Measurements from ENCODE around the gene WDR64.

The WDR64 gene

DNA sequence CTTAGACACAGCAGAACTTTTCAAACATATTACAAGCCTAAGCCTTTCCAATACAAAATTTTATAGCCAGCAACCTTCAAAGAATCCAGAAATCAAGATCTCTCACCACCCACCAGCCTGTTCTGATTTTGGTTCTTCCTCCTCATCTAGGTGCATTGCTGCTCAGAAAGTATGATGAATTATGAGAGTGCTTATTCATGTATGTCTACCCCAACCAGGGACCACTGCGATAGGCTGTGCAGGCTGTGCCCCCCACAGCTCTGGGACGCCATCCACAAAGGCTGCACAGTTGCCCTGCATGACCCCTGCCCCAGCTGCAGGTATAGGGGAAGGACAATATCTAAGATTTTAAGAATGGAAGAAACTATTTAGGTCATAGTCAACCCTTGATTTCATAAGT, 55.4 kb downstream of the WDR64 start:
- H3K36me3 ChIP-seq (ENCODE audit: control insufficient read depth, low read depth, low read length) = no peaks in the 10 kb centered on the region
- H3K4me1 ChIP-seq (ENCODE audit: control insufficient read depth, low read depth, low read length) = no peaks in the 10 kb centered on the region
- H3K4me3 ChIP-seq (ENCODE audit: low read length) = no peak overlapping the region
- no peaks in the 10 kb centered on the region for H3K9me3 ChIP-seq (ENCODE audit: control insufficient read depth, low read depth, low read length)
- H3K9ac ChIP-seq (ENCODE audit: low read length) = no peak overlapping the region
- H3K27me3 ChIP-seq (ENCODE audit: control insufficient read depth, insufficient read depth, low read length) = no peaks in the 10 kb centered on the region
- no peak overlapping the region for H3K27ac ChIP-seq (ENCODE audit: low read length)

DNA sequence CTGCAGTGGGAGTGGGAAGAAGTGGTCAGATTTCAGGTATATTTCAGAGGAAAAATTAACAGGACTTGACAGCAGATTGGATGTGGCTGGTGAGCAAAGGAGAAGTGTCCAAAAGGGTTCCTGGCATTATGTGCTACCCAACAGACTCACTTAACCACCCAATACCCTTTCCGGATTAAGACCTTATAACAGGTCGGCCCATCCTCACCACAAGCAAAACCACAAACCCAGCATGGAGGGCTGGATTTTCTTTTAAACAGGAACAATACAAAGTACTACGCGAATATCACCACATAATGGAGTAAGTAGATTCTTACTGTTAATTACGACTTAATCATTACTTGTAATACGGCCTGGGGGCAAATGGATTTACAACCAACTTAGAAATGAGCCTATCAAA, 59.2 kb downstream of the WDR64 start:
- H3K9ac ChIP-seq (ENCODE audit: low read length) = no peak overlapping the region
- H3K36me3 ChIP-seq (ENCODE audit: control insufficient read depth, low read depth, low read length) = no peaks in the 10 kb centered on the region
- H3K27me3 ChIP-seq (ENCODE audit: control insufficient read depth, insufficient read depth, low read length) = no peaks in the 10 kb centered on the region
- no peaks in the 10 kb centered on the region for H3K9me3 ChIP-seq (ENCODE audit: control insufficient read depth, low read depth, low read length)
- H3K27ac ChIP-seq (ENCODE audit: low read length) = no peak overlapping the region
- H3K4me3 ChIP-seq (ENCODE audit: low read length) = no peak overlapping the region
- H3K4me1 ChIP-seq (ENCODE audit: control insufficient read depth, low read depth, low read length) = no peaks in the 10 kb centered on the region

DNA sequence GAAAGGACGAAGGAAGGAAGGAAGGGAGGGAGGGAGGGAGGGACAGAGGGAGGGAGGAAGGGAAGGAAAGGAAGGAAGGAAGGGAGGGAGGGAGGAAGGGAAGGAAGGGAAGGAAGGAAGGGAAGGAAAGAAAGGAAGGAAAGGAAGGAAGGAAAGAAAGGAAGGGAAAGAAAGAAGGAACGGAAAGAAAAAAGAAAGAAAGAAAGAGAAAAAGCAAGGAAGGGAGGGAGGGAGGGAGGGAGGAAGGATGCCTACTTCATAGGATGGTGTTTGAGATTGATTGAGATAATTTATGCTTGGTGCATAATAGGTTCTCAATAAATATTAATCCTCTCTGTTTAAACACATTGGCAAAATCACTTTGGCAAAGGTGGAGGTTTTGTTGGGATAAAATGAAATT, 61.2 kb downstream of the WDR64 start:
- no peaks in the 10 kb centered on the region for H3K4me1 ChIP-seq (ENCODE audit: control insufficient read depth, low read depth, low read length)
- no peaks in the 10 kb centered on the region for H3K27me3 ChIP-seq (ENCODE audit: control insufficient read depth, insufficient read depth, low read length)
- no peak overlapping the region for H3K27ac ChIP-seq (ENCODE audit: low read length)
- H3K9me3 ChIP-seq (ENCODE audit: control insufficient read depth, low read depth, low read length) = no peaks in the 10 kb centered on the region
- no peaks in the 10 kb centered on the region for H3K36me3 ChIP-seq (ENCODE audit: control insufficient read depth, low read depth, low read length)
- no peak overlapping the region for H3K9ac ChIP-seq (ENCODE audit: low read length)
- H3K4me3 ChIP-seq (ENCODE audit: low read length) = no peak overlapping the region

DNA sequence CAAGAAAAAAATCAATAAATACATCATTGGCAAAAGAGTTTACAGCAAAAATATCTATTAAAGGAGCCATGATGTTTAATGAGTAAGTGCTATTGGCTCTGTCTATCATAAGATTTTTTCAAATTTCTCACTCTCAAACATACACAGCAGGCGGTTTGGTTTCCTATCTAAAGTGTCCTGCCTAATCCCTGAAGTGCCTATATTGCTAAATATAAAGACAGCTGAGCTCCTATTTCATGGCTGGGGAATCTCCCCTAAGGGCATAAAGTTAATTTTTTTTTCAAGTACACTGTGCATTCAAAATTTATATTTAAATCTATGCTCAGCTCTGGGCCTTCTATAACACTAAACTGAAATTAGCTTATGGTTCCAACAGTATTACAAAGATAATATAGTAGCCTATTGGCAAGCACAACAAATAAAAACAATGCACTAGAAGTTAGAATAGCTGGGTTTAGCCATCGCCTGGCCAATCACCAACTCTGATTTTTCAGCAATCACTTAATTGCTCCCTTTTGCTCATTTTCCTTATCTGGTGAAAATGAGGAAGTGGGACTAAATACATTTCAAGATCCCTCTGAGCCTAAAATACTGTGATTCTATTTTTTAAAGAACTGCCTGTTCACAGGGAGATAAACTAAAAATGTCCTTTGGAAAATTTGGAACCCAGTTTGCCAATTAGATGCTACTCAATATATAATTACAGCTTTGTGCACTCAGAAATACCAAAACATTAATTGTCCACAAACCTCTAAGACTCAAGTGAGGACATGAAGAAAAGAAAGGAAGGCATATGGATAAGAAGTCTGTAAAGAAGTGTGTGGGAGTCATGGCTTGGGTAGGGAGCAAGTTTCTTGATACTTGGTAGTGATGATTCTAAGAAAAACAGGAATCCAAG, 62.5 kb downstream of the WDR64 start:
- H3K4me3 ChIP-seq (ENCODE audit: low read length) = no peak overlapping the region
- no peaks in the 10 kb centered on the region for H3K36me3 ChIP-seq (ENCODE audit: control insufficient read depth, low read depth, low read length)
- H3K9ac ChIP-seq (ENCODE audit: low read length) = no peak overlapping the region
- no peaks in the 10 kb centered on the region for H3K4me1 ChIP-seq (ENCODE audit: control insufficient read depth, low read depth, low read length)
- H3K27me3 ChIP-seq (ENCODE audit: control insufficient read depth, insufficient read depth, low read length) = no peaks in the 10 kb centered on the region
- H3K9me3 ChIP-seq (ENCODE audit: control insufficient read depth, low read depth, low read length) = no peaks in the 10 kb centered on the region
- no peak overlapping the region for H3K27ac ChIP-seq (ENCODE audit: low read length)

DNA sequence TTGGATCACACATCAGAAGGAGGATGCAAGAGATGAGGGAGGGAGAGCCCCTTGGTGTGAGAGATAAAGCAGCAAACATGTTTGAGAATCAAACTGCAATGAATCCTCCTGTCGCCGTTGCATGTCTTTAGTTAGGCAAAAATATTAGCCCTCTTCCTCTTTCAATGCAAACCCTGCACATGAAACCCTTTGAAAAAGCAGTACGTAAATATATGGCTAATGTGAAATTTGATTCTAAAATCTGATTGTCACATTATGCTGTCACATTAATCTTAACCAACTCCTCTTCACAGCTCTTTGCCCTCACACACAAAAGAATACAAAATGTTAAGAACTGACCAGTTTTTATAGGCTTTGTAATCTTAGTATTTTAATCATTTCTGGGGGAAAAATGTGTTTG, 63.4 kb downstream of the WDR64 start:
- H3K27ac ChIP-seq (ENCODE audit: low read length) = no peak overlapping the region
- no peaks in the 10 kb centered on the region for H3K4me1 ChIP-seq (ENCODE audit: control insufficient read depth, low read depth, low read length)
- H3K27me3 ChIP-seq (ENCODE audit: control insufficient read depth, insufficient read depth, low read length) = no peaks in the 10 kb centered on the region
- H3K9ac ChIP-seq (ENCODE audit: low read length) = no peak overlapping the region
- H3K4me3 ChIP-seq (ENCODE audit: low read length) = no peak overlapping the region
- H3K36me3 ChIP-seq (ENCODE audit: control insufficient read depth, low read depth, low read length) = no peaks in the 10 kb centered on the region
- H3K9me3 ChIP-seq (ENCODE audit: control insufficient read depth, low read depth, low read length) = no peaks in the 10 kb centered on the region

DNA sequence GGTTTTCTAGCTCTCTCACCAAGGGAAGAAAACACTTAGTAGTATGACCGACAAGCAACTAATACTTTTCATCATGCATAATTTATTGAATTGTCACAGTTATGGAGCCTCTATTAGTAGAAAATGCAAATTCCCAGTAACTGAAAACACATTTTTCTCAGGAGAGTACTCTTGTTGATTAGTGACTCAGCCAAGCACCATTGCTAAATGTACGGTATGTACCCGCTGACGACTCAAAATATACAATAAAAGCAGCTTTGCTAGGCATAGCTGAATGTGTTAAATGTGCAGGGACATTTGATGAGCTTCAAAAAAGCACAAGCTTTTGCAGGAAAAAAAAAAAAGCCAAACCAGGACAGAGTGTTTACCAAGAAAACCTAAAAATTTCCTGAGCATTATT, 63.9 kb downstream of the WDR64 start:
- Histone ChIP-seq H3K4me3 (ENCODE audit: low read length) (no peak overlapping the region), H3K27ac (ENCODE audit: low read length) (no peak overlapping the region), H3K36me3 (ENCODE audit: control insufficient read depth, low read depth, low read length) (no peaks in the 10 kb centered on the region), H3K9me3 (ENCODE audit: control insufficient read depth, low read depth, low read length) (no peaks in the 10 kb centered on the region), H3K4me1 (ENCODE audit: control insufficient read depth, low read depth, low read length) (no peaks in the 10 kb centered on the region), H3K27me3 (ENCODE audit: control insufficient read depth, insufficient read depth, low read length) (no peaks in the 10 kb centered on the region), H3K9ac (ENCODE audit: low read length) (no peak overlapping the region)

DNA sequence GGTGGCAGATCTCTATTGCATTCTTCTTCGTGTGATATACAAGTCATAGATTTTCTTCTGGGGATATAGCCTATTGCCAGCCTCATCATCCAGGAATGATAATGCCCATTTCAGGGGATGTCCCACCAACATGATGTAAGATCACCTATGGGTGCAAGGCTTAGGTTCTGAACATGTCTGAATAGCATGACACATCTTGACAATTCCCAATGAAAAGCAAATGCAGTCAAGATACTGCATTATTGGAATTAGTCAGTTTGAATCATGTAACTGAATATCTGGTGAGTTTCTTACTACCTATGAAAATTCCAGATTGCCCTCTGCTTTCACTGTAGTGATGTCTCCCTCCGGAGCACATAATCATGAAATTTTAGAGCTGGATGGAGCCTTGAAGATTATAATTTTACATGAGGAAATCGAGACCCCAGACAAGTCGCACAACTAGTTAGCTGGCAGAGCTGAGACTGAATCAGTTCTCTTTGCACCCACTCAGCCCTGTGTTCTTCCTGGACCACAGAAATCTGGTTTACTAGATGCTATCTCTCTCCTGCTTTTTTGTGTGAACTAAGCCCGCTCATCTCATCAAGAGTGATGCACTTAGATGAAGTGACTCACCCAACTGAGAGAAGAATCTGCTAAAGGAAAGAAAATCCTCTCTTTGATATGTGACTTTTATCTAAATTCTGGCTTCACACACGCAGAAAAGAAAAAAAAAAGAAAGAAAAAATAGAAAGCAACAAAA, 65.0 kb downstream of the WDR64 start:
- Histone ChIP-seq H3K9me3 (ENCODE audit: control insufficient read depth, low read depth, low read length) (no peaks in the 10 kb centered on the region), H3K27ac (ENCODE audit: low read length) (no peak overlapping the region)

DNA sequence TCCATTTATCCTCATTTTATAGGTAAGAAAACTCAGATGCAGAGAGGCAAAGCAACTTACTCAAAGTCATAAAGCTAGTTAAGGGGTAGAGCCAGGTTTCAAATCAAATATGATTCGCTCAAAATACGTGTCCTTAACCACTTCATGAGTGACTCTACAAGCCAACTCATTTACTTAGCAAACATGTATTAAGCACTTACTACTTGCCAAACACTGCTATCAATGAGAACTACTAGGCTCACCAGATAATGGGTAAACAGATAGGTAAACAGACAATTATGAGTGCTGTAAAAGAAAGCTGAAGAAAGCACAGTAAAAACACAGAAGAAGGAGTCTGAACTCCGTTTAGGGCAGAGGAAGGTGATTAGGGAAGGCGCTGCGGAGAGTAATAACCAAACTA, 65.9 kb downstream of the WDR64 start:
- Histone ChIP-seq H3K9me3 (ENCODE audit: control insufficient read depth, low read depth, low read length) (no peaks in the 10 kb centered on the region), H3K27ac (ENCODE audit: low read length) (no peak overlapping the region), H3K9ac (ENCODE audit: low read length) (no peak overlapping the region), H3K36me3 (ENCODE audit: control insufficient read depth, low read depth, low read length) (no peaks in the 10 kb centered on the region), H3K27me3 (ENCODE audit: control insufficient read depth, insufficient read depth, low read length) (no peaks in the 10 kb centered on the region), H3K4me1 (ENCODE audit: control insufficient read depth, low read depth, low read length) (no peaks in the 10 kb centered on the region), H3K4me3 (ENCODE audit: low read length) (no peak overlapping the region)

More for the DNA sequence above, 65.0 kb downstream of the WDR64 start:
- no peaks in the 10 kb centered on the region for H3K27me3 ChIP-seq (ENCODE audit: control insufficient read depth, insufficient read depth, low read length)
- no peak overlapping the region for H3K4me3 ChIP-seq (ENCODE audit: low read length)
- no peak overlapping the region for H3K9ac ChIP-seq (ENCODE audit: low read length)
- H3K36me3 ChIP-seq (ENCODE audit: control insufficient read depth, low read depth, low read length) = no peaks in the 10 kb centered on the region
- no peaks in the 10 kb centered on the region for H3K4me1 ChIP-seq (ENCODE audit: control insufficient read depth, low read depth, low read length)

DNA sequence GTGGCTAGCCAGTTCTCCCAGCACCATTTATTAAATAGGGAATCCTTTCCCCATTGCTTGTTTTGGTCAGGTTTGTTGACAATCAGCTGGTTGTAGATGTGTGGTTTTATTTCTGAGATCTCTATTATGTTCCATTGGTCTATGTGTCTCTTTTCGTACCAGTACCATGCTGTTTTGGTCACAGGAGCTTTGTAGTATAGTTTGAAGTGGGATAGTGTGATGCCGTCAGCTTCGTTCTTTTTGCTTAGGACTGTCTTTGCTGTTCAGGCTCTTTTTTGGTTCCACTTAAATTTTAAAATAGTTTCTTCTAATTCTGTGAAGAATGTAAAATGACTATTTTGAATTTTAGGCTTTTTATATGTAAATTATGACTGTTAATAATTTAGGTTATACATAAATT, 68.9 kb downstream of the WDR64 start:
- Histone ChIP-seq H3K9me3 (ENCODE audit: control insufficient read depth, low read depth, low read length) (no peaks in the 10 kb centered on the region), H3K27ac (ENCODE audit: low read length) (no peak overlapping the region), H3K4me3 (ENCODE audit: low read length) (no peak overlapping the region), H3K9ac (ENCODE audit: low read length) (no peak overlapping the region), H3K4me1 (ENCODE audit: control insufficient read depth, low read depth, low read length) (no peaks in the 10 kb centered on the region), H3K27me3 (ENCODE audit: control insufficient read depth, insufficient read depth, low read length) (no peaks in the 10 kb centered on the region), H3K36me3 (ENCODE audit: control insufficient read depth, low read depth, low read length) (no peaks in the 10 kb centered on the region)

DNA sequence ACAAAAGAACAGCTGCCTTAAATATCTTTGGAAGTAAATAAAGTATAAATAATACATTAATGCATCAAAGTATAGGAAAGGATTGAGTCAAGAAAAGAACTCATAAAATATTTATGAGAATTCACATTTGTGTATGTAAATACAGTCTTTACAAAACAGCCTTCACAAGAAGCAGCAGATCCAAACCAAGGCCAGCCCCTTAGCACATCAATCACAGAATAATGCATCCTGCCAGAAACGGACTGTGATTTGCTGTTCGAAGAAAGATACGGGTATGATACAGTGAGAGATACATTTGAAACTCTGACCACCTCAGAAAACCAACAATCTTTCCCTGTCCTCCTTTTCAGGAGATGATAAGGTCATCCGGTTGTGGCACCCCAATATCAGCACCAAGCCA, 70.9 kb downstream of the WDR64 start:
- Histone ChIP-seq H3K9me3 (ENCODE audit: control insufficient read depth, low read depth, low read length) (no peaks in the 10 kb centered on the region), H3K36me3 (ENCODE audit: control insufficient read depth, low read depth, low read length) (no peaks in the 10 kb centered on the region), H3K4me1 (ENCODE audit: control insufficient read depth, low read depth, low read length) (no peaks in the 10 kb centered on the region), H3K9ac (ENCODE audit: low read length) (no peak overlapping the region), H3K4me3 (ENCODE audit: low read length) (no peak overlapping the region), H3K27ac (ENCODE audit: low read length) (no peak overlapping the region), H3K27me3 (ENCODE audit: control insufficient read depth, insufficient read depth, low read length) (no peaks in the 10 kb centered on the region)

DNA sequence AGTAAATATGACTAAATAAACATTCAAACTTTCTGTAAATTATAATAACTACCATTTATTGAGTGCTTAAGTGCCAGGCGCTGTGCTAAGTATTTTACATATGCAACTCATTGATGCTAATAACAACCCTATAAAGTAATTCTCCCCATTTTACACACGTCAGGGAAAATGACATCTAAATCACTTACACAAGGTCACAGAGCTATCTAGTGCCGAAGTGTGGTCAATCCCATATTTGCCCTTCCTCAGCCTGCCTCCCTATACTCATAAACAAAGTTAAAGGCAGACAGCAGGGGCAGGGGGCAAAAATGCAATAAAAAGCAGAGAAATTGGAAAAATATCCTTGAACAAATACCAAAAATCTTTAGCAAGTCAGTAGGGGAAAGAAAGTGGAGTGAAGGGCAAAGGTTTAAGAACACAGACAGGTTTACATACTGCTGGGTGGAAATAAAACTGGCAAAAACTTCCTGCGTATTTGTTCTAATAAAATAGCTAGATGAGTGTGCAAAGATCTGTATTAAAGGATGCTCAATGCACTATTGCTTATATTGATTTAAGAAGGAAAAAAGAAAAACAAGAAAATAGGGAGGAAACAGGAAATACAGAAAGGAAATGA, 72.8 kb downstream of the WDR64 start:
- H3K4me3 ChIP-seq (ENCODE audit: low read length) = no peak overlapping the region
- H3K9me3 ChIP-seq (ENCODE audit: control insufficient read depth, low read depth, low read length) = no peaks in the 10 kb centered on the region
- H3K4me1 ChIP-seq (ENCODE audit: control insufficient read depth, low read depth, low read length) = no peaks in the 10 kb centered on the region
- no peaks in the 10 kb centered on the region for H3K27me3 ChIP-seq (ENCODE audit: control insufficient read depth, insufficient read depth, low read length)
- H3K36me3 ChIP-seq (ENCODE audit: control insufficient read depth, low read depth, low read length) = no peaks in the 10 kb centered on the region
- no peak overlapping the region for H3K27ac ChIP-seq (ENCODE audit: low read length)
- no peak overlapping the region for H3K9ac ChIP-seq (ENCODE audit: low read length)

Data from iPS-18a (cell line).